Right ventricle myocardium superior (tissue), 1 donor: Measurements from ENCODE around the gene CEACAM16. TPM values are rescaled to one million over a fixed set of nuclear protein-coding genes. Genes with fewer than 3 reads are reported as not detected.
"Not testable (repeated sequence)": the region's sequence is repeated elsewhere in the genome, so short reads cannot be mapped to it uniquely, and the experiment has no call there.

Source experiments
- ATAC-seq: fragments of 200-7000 bp; cut with Tn5 transposase; one replicate; pipeline ENCODE4 v1.9.1; 2020; ENCODE audit warnings: mild to moderate bottlenecking; ENCODE audit not compliant: poor library complexity
- DNase-seq: peaks from one replicate; pipeline ENCODE4 v3.0.0-alpha.2; 2020
- intact Hi-C: fragments of 100-400 bp; cut with DNase I; formaldehyde crosslinking; loops from one replicate; pipeline ENCODE4 v1.11.2; 2022
- long read RNA-seq: library from polyadenylated mRNA; unstranded; transcript quantifications from one replicate; pipeline ENCODE4 v2.0.0, GENCODE V29; 2021
- total RNA-seq: library from RNA; stranded (reverse); fragmentation: NEBNext Ultra II Directional; extraction: Animal tissue kit (Norgen Biotek cat#: 25700); gene quantifications from one replicate; pipeline ENCODE4 v1.2.1, GENCODE V29; 2021
- donor health status: DM: no; HTN: yes; CAD: no; lungs with severe emphysema.

CEACAM16 gene
- not detected for total RNA-seq
- long read RNA-seq: 0 reads

GRCh38 chr19:44698492-44699201, at the start of gene CEACAM16:
Gene CEACAM16 (plus strand): TSS chr19:44699151. CDS start chr19:44701457, 2,306 bp downstream.
- ATAC-seq: no peak
- intact Hi-C loops: no loop called here
- no peak for DNase-seq

DNA sequence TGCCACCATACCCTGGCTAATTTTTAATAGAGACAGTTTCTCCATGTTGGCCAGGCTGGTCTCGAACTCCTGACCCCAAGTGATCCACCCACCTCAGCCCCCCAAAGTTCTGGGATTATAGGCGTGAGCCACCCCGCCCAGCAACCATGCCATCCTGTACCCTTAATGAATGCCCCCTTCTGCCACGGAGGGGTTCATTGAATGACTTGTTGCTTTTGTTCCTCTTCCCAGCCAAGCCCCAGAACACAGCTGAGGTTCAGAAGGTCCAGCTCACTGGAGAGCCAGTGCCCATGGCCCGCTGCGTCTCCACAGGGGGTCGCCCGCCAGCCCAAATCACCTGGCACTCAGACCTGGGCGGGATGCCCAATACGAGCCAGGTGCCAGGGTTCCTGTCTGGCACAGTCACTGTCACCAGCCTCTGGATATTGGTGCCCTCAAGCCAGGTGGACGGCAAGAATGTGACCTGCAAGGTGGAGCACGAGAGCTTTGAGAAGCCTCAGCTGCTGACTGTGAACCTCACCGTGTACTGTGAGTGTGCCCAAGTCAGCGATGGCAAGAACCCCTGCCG, 49.3 kb upstream of the CEACAM16 start:
- intact Hi-C loops: no loop called here
- DNase-seq (no peak), ATAC-seq (peak; percentile 4)

DNA sequence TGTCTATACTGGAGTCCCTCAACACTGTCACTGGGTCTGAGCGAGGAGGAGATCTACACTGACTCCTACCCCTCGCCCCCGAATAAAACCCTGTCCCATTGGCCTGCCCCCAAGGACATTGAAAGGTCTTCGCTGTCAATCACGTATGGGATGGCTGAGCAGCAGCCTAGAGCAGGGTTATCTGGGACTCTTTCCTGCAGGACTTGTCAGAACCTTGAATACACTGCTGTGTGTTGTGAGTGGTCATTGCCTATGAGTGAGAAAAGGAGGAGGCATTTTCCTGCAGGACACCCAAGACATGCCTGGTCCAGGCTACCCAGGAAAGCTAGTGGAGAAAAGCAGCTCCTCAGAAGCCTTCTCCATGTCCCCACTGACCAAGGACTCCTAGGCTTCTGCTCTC, 45.6 kb upstream of the CEACAM16 start:
- DNase-seq (no peak), ATAC-seq (no peak)

DNA sequence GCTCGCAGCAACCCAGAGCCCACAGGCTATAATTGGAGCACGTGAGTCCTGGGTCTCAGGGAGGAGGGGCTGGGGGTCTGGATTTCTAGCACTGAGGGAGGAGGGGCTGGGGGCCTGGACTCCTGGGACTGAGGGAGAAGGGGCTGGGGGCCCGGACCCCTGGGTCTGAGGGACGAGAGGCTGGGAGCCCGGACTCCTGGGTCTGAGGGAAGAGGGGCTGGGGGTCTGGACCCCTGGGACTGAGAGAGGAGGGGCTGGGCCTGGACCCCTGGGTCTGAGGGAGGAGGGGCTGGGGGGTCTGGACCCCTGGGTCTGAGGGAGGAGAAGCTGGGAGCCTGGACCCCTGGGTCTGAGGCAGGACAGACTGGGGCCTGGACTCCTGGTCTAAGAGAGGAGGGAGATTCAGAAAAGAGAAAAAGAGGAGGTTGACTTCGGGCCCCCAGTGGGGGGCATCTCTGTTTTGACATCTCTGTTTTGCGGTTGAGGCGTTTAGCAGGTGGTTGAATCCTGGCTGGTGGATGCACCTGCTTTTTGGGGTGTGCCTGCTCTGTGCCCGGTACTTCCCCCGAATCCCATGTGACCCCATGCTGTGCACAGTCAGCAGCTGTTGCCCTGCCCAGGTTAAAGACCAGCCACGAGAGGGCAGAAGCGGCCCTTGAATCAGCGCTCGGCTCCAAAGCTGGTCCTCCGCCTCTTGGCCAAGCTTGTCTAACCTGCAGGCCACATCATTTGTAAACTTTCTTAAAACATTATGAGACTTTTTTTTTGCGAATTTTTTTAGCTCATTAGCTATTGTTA, 44.8 kb upstream of the CEACAM16 start:
- ATAC-seq: peak; percentile 72
- intact Hi-C loops: no loop called here
- DNase-seq: peak; percentile 81

More for the DNA sequence above, 45.6 kb upstream of the CEACAM16 start:
- intact Hi-C loops: no loop called here

DNA sequence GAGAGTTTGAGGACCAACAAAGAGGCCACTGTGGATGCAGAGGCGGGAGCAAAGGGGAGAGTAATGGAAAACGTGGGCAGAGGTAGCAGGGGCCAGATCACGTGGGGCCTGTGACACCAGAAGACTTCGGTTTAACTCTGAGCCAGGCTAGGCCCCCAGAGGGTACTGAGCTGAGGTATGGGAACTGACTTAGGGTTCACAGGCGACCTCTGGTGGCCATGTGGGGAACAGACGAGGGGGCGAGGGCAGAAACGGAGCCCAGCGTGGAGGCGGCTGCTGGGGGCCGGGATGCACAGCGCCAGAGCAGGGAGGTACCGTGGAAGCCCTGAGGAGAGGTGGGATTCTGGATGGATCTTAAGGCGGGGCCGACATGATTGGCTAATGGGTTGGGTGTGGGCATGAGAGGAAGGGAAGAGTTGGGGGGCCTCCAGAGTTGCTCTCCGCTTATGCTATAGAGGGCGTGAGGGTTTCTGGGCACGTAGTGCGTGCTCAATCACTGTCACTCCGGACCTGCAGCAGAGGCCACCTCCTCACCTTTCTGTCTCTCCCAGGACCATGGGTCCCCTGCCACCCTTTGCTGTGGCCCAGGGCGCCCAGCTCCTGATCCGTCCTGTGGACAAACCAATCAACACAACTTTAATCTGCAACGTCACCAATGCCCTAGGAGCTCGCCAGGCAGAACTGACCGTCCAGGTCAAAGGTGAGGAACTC, 41.6 kb upstream of the CEACAM16 start:
- DNase-seq (peak; percentile 80), ATAC-seq (peak; percentile 78)
- intact Hi-C loops: loop anchor here (5.0 kb wide), 1 partner anchor 85 kb away; no protein-coding TSS in a partner anchor

DNA sequence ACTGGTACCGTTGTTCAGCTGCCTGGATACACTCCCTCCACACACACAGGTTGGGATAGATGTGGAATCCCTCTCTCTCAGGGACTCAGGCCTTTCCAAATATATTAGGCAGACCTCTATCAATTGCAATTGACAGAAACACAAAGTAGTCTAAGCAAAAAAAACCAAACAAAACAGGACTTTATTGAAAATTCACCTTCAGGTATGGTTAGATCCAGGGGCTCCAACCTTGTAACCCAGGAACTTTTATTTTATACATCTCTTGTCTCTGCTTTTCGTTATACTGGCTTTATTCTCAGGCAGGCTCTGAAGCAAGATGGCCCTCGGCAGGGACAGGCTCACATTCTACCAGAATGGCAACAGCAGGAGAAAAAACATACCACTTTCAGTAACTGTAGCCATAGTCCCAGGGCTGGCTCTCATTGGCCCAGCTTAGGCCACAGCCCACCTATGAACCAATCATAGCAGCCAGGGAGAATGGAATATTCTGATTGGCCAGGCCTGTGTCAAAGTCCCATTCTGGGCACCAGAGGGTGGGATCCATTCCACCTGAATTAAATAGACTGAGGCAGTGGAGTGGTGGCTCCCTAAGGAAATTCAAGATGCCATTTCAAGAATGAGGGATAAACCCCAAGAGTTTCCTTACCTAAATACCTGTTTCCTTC, 40.8 kb upstream of the CEACAM16 start:
- intact Hi-C loops: loop anchor here (5.0 kb wide), 1 partner anchor 86 kb away; no protein-coding TSS in a partner anchor

GRCh38 chr19:44660081-44660480, 38.9 kb upstream of the CEACAM16 start:
- intact Hi-C loops: no loop called here
- DNase-seq (no peak), ATAC-seq (no peak)

More for the DNA sequence above, 40.8 kb upstream of the CEACAM16 start:
- ATAC-seq (no peak), DNase-seq (no peak)

GRCh38 chr19:44661205-44661604, 37.7 kb upstream of the CEACAM16 start:
- ATAC-seq (no peak), DNase-seq (no peak)
- intact Hi-C loops: no loop called here

DNA sequence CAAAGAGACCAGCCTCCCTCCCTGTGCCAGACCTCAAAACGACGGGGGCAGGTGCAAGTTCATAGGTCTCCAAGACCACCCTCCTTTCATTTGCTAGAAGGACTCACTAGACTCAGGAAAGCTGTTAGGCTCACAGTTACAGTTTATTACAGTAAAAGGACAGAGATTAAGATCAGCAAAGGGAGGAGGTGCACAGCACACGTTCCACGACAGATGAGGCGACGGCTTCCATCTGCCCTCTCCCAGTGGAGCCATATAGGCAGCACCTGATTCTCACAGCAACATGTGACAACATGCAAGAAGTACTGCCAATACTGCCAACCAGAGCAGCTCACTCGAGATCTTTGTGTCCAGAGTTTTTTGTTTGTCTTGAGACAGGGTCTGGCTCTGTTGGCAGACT, 37.0 kb upstream of the CEACAM16 start:
- no peak for DNase-seq
- intact Hi-C loops: no loop called here
- no peak for ATAC-seq

- ATAC-seq (no peak), DNase-seq (no peak)
- intact Hi-C loops: no loop called here
These were observed 36.1 kb upstream of the CEACAM16 start for GRCh38 chr19:44662691-44663385.

DNA sequence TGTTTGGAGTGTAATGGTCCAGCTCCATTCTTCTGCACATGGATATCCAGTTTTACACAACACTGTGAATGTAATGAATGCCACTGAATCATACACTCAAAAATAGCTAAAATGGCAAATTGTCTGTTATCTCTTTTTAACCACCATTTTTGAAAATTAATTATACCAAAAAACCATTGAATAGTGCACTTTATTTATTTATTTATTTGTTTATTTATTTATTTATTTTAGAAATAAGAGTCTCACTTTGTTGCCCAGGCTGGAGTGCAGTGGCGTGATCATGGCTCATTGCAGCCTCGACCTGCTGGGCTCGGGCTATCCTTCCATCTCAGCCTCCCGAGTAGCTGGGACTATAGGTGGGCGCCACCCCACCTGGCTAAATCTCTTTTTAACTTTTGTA, 35.0 kb upstream of the CEACAM16 start:
- intact Hi-C loops: no loop called here
- DNase-seq: no peak
- ATAC-seq: no peak

GRCh38 chr19:44664976-44665375, 34.0 kb upstream of the CEACAM16 start:
- intact Hi-C loops: no loop called here
- no peak for DNase-seq
- no peak for ATAC-seq

DNA sequence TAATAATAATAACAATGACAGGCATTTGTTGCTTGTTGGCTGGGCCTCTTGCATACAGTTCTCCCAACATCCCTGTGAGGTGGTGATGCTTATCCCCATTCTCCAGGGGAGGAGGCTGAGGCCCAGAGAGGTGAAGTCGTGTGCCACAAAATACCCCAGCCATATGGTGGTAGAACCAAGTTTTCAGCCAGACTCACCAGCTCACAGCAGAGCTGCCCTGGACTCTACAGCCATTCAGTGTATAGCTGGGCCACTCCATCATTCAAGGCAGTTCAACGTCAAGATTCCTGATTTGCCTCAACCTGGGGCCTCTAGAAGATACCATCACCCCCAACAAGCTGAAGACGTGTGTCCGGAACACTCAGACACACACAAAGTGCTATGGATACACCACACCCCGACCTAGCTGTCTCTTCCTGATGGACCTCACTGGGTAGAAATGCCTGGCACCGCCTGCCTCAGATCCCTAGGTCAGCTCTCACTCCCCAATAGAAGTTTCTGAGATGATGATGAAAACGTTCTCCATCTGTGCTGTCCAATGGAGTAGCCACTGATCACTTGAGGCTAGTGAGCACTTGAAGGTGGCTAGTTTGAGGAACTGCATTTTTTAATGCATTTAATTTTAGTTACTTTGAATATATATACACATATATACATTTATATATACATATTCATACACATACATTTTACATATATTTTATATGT, 31.9 kb upstream of the CEACAM16 start:
- ATAC-seq (no peak), DNase-seq (no peak)
- intact Hi-C loops: no loop called here

DNA sequence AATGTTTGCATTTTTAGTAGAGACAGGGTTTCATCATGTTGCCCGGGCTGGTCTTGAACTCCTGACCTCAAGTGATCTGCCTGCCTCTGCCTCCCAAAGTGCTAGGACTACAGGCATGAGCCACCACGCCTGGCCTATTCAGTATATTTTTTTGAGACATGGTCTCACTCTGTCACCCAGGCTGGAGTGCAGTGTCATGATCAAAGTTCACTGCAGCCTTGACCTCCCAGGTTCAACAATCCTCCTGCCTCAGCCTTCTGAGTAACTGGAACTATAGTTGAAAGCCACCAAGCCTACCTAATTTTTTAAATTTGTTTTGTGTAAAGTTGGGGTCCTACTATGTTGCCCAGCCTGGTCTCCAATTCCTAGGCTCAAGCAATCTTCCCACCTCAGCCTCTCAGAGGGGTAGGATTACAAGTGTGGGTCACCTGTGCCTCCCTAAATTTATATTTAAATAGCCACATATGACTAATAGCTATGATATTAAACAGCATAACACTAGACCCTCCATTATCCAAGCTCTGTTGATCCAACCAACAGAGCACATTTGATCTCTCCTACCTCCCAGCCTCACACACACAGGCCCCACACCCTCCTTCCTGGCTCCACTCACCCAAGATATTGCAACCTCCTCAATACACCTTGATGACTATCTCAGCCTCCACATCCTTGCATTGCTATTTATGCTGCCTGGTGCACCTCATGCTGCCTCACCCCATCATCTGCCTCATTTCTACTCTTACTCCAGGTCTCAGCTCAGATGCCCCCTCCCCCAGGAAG, 29.8 kb upstream of the CEACAM16 start:
- DNase-seq (no peak), ATAC-seq (no peak)
- intact Hi-C loops: no loop called here

- ATAC-seq, intact Hi-C loops, DNase-seq: not testable (repeated sequence)
These were observed 28.9 kb upstream of the CEACAM16 start for GRCh38 chr19:44670027-44670426.

DNA sequence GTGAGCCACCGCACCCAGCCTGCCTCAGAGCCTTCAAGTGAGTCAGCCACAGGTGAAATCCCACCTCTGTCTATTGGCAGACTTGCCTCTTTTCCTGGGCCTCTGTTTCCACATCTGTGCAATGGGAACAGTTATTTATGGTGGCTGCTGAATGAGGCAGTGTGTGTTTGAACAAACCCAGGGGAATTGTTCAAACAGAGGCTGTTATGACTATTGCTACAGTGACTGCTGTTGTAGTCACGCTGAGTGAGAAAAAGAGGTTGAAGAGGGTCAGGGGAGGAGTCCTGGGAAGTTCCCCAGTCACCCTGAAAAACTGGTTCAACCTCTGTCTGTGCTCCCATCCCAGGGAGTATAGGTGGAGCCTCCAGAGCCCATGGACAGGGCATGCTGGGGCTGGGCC, 27.6 kb upstream of the CEACAM16 start, which contains the start of gene CEACAM19:
TSS of gene CEACAM19 (plus strand) at position 83 of the 400 bp plus-strand sequence. CDS start 450 bp downstream, outside the sequence.
- DNase-seq: no peak
- intact Hi-C loops: no loop called here
- no peak for ATAC-seq
